Fibroblast of skin of left quadriceps (primary cell): ENCODE data around the gene CPTP.
A peak's percentile ranks its signal among the peaks of the same experiment; 100 is the strongest.
"Not testable (repeated sequence)": the region's sequence is repeated elsewhere in the genome, so short reads cannot be mapped to it uniquely, and the experiment has no call there.

Experiments used
- DNase-seq, 2 experiments: peaks; one replicate each; pipeline ENCODE4 v3.0.0-alpha.2; 2013; ENCODE audit warnings: low read depth in 2 of 2

The CPTP gene

GRCh38 chr1:1361982-1362423 lies 37.4 kb downstream of the CPTP start:
- DNase-seq, result peak; percentile 50 to 52

DNA sequence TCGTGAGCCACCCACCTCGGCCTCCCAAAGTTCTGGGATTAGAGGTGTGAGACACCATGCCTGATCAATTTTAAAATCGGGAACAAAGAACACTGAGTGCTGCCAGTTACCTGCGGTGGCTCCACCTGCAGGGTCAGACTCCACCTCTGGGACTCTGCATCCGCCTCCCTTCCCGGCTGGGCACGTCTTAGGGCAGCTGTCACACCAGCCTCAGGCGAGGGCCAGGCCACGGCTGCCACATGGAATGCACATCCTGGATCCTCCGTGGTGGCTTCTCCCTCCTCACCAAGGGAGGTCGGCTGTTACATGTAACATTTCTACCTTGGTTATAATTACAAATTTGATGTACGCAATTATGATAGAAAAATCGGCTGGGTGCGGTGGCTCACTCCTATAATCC lies 39.7 kb downstream of the CPTP start:
- no peak for DNase-seq

GRCh38 chr1:1365875-1366698 lies 41.5 kb downstream of the CPTP start:
- no peak for DNase-seq

GRCh38 chr1:1366699-1367066 lies 42.1 kb downstream of the CPTP start:
- DNase-seq, result no peak

GRCh38 chr1:1367315-1367714 lies 42.7 kb downstream of the CPTP start:
- DNase-seq, result no peak

GRCh38 chr1:1370094-1370493 lies 45.5 kb downstream of the CPTP start:
- not testable (repeated sequence) for DNase-seq

DNA sequence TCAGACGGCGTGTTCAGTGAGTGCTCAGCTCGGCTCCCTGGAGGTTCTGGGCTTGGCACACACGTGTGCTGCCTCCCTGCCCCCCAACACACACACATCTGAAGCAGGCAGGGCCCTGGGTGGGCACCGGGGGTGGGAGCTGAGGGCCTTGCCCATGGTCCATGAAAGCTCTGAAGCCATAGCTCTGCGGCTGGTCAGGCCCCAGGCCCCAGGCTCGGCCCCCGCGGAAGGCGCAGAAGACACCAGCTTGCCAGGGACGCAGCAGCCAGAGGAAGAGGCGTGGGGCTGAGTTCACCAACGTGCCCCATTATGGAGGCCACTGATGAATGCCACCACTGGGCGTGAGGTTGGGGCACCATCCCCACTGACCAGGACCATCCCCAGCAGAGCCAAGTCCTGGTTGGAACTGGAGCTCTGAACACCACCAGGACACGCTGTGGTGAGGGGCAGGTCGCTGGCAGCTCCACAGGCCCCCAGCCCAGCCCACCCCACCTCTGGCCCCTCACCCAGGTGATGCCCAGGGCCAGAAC lies 46.2 kb downstream of the CPTP start:
- no peak for DNase-seq

DNA sequence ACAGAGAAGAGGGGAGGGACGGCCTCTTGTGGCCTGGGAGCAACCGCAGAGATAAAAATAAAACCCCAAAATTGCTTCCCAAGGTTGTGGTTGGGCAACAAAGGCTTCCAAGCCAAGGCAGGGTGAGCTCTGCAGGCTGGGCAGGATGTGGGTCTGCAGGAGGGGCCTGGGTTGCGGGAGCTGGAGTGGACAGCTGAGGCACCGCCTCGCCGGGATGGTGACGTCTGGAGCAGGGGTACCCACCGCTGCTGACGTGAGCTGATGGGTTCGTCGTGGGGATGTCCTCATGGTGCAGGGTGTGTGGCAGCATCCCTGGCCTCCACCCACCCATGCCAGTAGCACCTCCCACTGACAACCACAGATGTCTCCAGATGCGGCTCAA lies 46.8 kb downstream of the CPTP start:
- no peak for DNase-seq

DNA sequence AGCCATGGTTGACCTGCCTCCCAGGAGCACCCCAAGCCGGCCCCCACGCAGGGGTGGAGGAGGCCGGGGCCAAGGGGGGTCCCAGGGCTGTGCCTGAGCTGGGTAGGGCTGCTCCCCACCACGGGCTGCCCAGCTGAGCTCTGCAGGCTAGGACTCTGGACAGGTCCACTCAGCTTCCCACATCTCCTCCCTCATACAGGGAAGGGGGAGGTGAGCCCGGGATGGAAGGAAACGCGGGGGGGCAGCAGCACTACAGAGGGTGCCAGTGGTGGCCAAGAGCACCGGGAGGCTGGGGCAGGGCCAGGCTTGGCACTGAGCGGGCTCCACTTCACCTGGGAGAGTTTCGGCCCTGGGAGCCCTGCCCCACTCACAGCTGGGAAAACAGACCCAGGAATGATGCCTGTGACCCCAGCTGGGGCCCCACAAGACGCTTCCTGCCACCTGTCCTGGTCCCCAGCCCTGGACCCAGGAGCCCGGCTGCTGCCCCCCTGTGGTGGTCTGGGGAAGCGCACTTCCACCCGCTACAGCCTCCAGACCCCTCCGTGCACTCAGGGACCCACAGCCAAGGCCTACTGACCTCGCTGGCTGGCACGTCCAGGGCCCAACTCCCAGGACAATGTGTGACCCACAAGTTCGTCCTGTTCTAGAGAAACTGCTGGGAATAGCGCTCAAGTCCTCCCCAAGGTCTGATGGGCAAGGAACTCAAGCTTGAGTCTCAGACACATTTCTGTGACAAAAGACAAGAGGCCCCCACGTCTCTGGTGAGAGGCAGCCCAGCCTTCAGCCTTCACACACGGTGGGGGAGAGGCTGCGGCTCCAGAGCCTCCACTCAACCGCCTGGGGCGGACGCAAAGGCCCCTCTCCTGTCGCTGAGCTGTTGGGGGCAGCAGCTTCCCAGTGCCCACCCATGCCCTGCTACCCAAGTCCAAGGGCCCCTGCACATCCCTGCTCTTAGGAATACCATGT lies 47.4 kb downstream of the CPTP start:
- no peak for DNase-seq

DNA sequence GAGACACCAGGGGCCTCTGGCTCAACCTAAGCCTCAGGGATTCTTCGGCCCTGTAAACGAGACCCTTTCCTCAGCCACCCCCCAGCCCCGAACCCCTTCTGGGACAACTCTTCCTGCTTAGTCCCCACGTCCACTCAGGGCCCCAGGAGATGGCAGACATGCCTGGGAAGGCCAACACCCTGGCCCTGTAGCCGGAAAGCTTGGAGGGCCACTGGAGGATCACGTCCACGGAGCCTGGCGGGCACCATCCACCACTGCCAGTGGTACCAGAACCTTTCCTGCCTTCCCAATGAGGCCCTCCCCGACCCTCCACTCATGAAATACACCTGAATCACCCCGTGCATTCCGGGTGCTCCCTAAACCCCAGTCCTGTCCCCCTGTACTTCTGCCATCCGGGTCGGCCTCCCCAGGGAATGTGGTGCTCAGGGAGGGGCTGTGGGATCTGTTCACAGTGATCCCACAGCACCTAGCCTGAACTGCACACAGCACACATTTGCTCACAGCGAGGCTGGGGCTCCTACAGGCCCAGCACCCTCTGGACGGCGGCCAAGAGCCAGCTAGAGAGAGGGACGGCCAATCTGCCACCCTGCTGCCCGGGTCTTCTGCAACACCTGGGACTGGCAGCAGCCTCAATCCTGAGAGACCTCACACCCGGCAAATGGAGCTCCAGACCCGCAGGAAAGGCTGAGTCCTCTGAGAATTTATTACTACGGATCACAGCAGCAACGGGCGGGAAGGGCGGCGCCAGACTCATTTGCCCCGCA lies 48.6 kb downstream of the CPTP start:
- no peak for DNase-seq

GRCh38 chr1:1373815-1374588 lies 49.4 kb downstream of the CPTP start:
- no peak for DNase-seq

GRCh38 chr1:1374589-1374928 lies 50.0 kb downstream of the CPTP start:
- no peak for DNase-seq

DNA sequence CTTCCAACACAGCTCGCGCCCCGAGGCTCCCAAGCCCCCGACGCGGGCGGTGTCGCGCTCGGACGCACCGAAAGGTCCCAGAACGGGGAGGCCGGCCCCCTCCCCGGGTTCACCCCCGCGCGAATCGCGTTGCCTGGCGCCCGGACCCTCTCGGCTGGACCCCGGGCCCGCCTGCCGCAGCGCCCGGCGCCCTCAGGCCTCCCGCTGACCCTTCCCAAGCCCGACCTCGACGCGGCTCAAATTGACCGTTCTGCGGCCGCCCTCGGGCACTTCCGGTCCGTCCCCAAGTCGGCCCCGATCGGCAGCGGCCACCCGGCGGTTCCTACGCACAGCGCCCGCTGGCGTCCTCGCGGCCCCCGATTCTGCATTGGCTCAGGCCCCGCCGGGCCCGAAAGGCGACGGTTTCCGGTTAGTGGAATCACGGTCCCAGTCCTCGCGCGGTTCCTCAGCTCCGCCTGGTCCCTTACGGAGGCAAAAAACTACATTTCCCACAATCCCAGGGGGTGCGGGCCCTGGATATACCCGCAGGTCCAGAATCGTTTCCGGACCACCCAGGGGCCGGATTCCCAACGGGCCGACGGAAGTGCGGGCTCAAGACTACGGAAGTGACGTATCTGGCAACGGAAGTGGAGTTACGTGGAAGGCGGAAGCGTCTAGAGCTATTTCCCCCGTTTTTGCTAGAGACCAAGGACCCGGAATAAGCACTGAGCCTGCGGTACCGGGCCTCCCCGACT lies 50.5 kb downstream of the CPTP start, which contains the start of gene AURKAIP1:
TSS of gene AURKAIP1 (minus strand) at position 279 of the 734 bp plus-strand sequence. CDS start 451 bp downstream, outside the sequence.
- peak; percentile 100 for DNase-seq

DNA sequence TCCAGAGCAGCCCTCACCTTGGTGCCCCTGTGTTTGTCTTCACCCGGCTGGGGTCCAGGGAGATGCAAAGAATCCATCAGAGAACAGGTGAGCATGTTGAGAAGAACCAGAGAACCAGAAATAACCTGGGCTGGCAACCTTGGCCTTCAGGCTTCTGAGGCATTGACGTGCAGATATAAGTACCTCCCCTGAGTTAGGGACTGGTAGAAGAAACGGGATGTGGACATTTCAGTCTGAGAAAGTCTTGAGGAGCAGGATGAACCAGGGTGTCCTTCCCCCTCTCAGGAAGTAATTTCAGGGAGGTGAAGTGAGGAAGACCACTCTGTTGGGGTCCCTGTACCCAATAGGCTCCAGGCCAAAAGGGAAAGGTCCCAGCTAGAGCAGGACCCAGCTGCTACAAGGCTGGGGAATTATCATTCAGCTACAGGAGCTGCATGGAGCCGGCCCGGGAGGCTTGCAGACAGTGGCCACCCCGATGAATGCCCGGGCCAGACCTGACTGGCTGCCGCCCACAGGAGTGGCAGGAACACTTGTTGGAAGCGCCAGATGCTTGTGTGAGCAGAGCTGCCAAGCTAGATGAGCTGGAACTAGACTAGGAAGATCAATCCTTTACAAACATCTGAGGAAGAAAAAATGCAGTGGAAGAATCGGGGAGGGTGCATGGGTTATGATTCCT lies 52.1 kb downstream of the CPTP start:
- DNase-seq, result no peak

DNA sequence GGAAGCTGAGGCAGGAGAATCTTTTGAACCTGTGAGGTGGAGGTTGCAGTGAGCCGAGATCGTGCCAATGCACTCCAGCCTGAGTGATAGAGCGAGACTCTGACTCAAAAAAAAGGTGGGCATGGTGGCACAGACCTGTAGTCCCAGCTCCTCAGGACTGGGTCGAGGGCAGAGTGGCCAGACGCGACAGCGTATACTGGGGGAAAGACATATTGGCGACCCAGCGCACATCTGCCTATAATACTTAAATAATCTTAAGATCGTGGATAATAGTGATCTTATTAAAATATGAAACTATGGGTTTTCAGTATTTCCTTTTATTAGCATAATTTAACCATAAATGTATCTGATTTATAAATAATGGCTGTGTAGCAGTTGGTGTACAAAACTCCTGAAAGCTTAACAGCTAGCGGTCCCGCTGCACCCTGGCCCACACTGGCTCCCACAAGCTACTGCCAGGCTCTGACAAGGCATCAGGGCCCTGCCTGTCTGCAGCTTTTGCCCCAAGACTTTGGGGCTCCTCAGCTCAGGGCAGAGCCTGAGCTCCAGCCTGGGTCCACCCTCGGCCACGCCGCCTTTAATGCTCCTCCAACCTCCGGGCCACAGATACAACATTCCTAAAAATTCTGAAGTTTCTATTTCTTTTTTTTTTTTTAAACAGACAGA lies 53.1 kb downstream of the CPTP start:
- no peak for DNase-seq
